ENCODE measurements around the gene SDK1.
"Not testable (repeated sequence)": the region's sequence is repeated elsewhere in the genome, so short reads cannot be mapped to it uniquely, and the experiment has no call there.

Gene SDK1

DNA sequence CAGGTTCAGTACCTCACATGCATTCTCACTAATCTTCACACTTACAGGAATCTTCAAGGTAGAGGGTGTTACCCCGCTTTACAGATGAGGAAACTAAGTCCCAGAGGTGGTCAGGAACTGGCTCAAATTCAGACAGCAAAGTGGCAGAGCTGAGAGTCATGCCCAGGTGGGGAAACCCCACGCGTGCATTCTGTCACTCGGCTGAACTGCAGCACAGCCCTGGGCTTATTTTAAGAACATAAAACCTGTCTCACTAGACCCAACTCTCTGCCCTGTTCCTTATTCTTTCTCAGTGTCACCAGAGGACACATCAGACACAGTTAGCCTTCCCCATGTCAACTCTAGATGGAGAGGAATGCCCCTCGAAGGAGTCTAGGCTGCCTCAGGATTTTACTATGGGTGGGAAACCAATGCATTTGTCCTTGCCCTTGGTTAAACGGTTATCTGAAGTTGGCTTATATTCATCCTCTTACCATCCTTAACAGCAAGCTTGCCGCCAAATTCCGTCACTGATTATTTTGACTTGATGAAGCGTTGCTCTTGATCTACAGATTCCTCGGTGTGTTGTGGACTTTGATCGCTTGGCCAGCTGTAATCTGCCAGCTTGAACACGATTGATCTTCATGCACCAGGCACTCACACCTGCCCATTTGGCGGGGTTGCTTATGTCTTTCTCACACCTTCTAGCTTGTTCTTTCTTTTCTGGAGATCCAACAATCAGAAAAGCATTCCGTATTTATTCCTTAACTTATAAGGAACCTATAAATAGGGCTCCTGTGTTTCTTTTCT is 627.9 kb downstream of the SDK1 start:
- ATAC-seq (ENCODE audit: low read depth): no peak
- H3K4me1 ChIP-seq (ENCODE audit: insufficient read depth, poor library complexity, severe bottlenecking): no peaks in the 10 kb centered on the region
- H3K36me3 ChIP-seq (ENCODE audit: low read depth): no peaks in the 10 kb centered on the region
- TF ChIP-seq, protein P1, sequence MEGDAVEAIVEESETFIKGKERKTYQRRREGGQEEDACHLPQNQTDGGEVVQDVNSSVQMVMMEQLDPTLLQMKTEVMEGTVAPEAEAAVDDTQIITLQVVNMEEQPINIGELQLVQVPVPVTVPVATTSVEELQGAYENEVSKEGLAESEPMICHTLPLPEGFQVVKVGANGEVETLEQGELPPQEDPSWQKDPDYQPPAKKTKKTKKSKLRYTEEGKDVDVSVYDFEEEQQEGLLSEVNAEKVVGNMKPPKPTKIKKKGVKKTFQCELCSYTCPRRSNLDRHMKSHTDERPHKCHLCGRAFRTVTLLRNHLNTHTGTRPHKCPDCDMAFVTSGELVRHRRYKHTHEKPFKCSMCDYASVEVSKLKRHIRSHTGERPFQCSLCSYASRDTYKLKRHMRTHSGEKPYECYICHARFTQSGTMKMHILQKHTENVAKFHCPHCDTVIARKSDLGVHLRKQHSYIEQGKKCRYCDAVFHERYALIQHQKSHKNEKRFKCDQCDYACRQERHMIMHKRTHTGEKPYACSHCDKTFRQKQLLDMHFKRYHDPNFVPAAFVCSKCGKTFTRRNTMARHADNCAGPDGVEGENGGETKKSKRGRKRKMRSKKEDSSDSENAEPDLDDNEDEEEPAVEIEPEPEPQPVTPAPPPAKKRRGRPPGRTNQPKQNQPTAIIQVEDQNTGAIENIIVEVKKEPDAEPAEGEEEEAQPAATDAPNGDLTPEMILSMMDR (IDR thresholded peaks at IDR 0.05; ENCODE audit: poor library complexity, severe bottlenecking): no peak
- no peak for DNase-seq (ENCODE audit: low spot score)
- no peaks in the 10 kb centered on the region for H3K27me3 ChIP-seq (ENCODE audit: insufficient read depth, poor library complexity, severe bottlenecking)
- H3K4me3 ChIP-seq (ENCODE audit: severe bottlenecking): no peak overlapping the region
- no peaks in the 10 kb centered on the region for H3K9me3 ChIP-seq (ENCODE audit: severe bottlenecking)
- H3K27ac ChIP-seq (ENCODE audit: poor library complexity, severe bottlenecking): no peak overlapping the region

DNA sequence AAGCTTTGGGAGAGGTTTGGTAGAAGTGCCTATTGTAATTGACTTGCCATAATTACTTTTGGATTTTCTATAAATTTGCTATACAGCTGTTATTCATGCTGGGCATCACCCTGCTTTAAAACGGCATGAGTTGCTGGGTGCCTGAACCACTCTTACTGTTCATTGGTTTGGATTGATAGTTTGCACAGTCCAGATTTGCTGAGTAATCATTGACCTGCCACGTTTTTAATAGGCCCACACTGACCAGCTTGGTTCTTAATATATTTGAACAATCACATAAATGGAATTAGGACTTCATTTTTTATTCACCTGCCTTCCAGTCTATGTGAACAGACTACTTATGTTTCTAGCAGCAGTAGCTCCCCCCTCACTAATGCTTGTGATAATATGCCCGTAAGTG is 630.8 kb downstream of the SDK1 start:
- no peaks in the 10 kb centered on the region for H3K36me3 ChIP-seq (ENCODE audit: low read depth)
- H3K9me3 ChIP-seq (ENCODE audit: severe bottlenecking): no peaks in the 10 kb centered on the region
- no peak overlapping the region for H3K27ac ChIP-seq (ENCODE audit: poor library complexity, severe bottlenecking)
- H3K4me1 ChIP-seq (ENCODE audit: insufficient read depth, poor library complexity, severe bottlenecking): no peaks in the 10 kb centered on the region
- no peak for DNase-seq (ENCODE audit: low spot score)
- no peaks in the 10 kb centered on the region for H3K27me3 ChIP-seq (ENCODE audit: insufficient read depth, poor library complexity, severe bottlenecking)
- TF ChIP-seq, protein P1 (IDR thresholded peaks at IDR 0.05; ENCODE audit: poor library complexity, severe bottlenecking): no peak
- H3K4me3 ChIP-seq (ENCODE audit: severe bottlenecking): no peak overlapping the region
- no peak for ATAC-seq (ENCODE audit: low read depth)

DNA sequence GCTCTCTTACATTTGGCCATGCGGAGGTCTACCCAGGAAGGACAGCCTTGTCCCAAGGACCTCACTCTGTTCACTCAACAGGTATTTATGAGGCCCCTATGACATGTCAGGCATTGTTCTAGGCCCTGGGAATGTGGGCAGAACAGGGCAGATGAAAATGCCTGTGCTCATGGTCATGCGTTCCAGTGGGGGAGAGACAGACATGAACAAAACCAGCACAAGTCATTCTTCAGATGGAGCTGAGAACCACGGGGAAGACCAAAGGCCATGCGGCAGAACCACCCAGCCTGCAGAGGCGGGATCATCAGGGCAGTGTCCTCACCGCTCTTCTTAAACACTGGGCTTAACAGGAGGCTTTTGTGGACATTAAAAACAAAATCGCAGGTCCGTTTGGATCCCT is 636.1 kb downstream of the SDK1 start:
- Histone ChIP-seq H3K9me3 (ENCODE audit: severe bottlenecking) (no peaks in the 10 kb centered on the region), H3K4me1 (ENCODE audit: insufficient read depth, poor library complexity, severe bottlenecking) (no peaks in the 10 kb centered on the region), H3K27me3 (ENCODE audit: insufficient read depth, poor library complexity, severe bottlenecking) (no peaks in the 10 kb centered on the region), H3K36me3 (ENCODE audit: low read depth) (no peaks in the 10 kb centered on the region), H3K4me3 (ENCODE audit: severe bottlenecking) (no peak overlapping the region), H3K27ac (ENCODE audit: poor library complexity, severe bottlenecking) (no peak overlapping the region)
- TF ChIP-seq, protein P1 (IDR thresholded peaks at IDR 0.05; ENCODE audit: poor library complexity, severe bottlenecking): no peak
- no peak for ATAC-seq (ENCODE audit: low read depth)
- no peak for DNase-seq (ENCODE audit: low spot score)

DNA sequence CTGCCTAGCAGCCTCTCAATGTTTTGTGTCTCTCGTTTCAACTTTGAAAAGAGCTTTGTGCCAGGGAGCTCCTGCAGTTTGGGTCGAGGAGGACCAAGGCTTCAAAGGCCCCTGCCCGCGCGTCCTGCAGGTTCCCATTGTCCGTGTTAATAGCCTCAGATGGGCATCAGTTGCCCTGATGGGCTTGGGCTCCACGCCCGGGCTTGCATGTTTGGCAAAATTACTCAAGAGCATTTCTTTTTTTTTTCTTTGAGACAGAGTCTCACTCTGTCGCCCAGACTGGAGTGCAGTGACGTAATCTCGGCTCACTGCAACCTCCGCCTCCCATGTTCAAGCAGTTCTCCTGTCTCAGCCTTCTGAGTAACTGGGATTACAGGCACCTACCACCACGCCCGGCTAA is 636.6 kb downstream of the SDK1 start:
- TF ChIP-seq, protein P1 (IDR thresholded peaks at IDR 0.05; ENCODE audit: poor library complexity, severe bottlenecking): no peak
- no peak overlapping the region for H3K4me3 ChIP-seq (ENCODE audit: severe bottlenecking)
- H3K27ac ChIP-seq (ENCODE audit: poor library complexity, severe bottlenecking): no peak overlapping the region
- no peaks in the 10 kb centered on the region for H3K9me3 ChIP-seq (ENCODE audit: severe bottlenecking)
- no peaks in the 10 kb centered on the region for H3K27me3 ChIP-seq (ENCODE audit: insufficient read depth, poor library complexity, severe bottlenecking)
- H3K36me3 ChIP-seq (ENCODE audit: low read depth): no peaks in the 10 kb centered on the region
- H3K4me1 ChIP-seq (ENCODE audit: insufficient read depth, poor library complexity, severe bottlenecking): no peaks in the 10 kb centered on the region
- ATAC-seq (ENCODE audit: low read depth): no peak
- DNase-seq (ENCODE audit: low spot score): no peak

DNA sequence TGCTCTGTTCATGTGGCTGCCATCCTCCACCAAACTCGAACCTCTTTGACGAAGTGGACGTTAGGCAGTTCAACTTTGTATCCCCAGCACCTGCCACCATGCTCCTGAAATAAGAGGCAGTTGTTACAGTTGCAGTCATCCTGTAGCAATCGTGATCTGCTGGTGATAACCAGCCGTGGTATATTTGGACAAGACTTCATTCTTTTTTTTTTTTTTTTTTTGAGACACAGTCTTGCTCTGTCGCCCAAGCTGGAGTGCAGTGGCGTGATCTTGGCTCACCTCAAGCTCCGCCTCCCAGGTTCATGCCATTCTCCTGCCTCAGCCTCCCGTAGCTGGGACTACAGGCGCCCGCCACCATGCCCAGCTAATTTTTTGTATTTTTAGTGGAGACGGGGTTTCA is 640.7 kb downstream of the SDK1 start:
- not testable (repeated sequence) for H3K4me3 ChIP-seq (ENCODE audit: severe bottlenecking); H3K27ac ChIP-seq (ENCODE audit: poor library complexity, severe bottlenecking); H3K4me1 ChIP-seq (ENCODE audit: insufficient read depth, poor library complexity, severe bottlenecking); H3K9me3 ChIP-seq (ENCODE audit: severe bottlenecking); DNase-seq (ENCODE audit: low spot score); H3K27me3 ChIP-seq (ENCODE audit: insufficient read depth, poor library complexity, severe bottlenecking); ATAC-seq (ENCODE audit: low read depth); H3K36me3 ChIP-seq (ENCODE audit: low read depth)

All from RWPE2 (cell line).